HG03571 (cell line): ENCODE measurements around the gene BRIP1.

Experiments used
- ATAC-seq: cut with Tn5 transposase; IDR thresholded peaks from one replicate; pipeline ENCODE4 v1.9.1; 2021; ENCODE audit not compliant: unreplicated experiment

The BRIP1 gene

GRCh38 chr17:61764846-61765245 is 98.5 kb downstream of the BRIP1 start:
- no peak for ATAC-seq

GRCh38 chr17:61761827-61762226 is 101.5 kb downstream of the BRIP1 start:
- no peak for ATAC-seq

DNA sequence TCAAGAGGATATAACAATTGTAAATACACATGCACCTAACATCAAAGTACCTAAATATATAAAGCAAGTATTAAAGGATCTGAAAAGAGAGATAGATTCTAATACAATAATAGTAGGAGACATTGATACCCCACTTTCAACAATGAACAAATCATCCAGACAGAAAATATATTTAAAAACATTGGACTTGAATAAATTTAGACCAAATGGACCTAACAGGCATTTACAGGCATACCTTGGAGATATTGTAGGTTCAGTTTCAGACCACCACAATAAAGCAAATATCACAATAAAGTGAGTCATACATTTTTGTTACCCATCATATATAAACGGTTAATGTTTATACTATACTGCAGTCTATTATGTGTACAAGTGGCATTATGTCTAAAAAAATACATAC is 104.0 kb downstream of the BRIP1 start:
- ATAC-seq = no peak

DNA sequence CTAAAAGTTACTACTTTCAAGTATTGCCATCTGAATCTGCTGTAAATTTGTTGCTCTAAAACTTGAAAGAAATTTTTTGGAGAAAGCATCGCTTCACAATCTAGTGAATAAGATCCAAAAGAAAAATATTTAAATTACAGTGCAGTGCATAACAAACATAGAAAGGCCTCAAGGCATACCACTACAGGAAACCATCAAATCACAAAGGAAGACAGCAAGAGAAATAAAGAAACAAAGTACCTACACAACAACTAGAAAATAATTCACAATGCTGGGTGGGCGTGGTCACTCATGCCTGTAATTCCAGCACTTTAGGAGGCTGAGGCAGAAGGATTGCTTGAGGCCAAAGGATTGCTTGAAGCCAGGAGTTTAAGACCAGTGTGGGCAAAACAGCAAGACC is 104.9 kb downstream of the BRIP1 start:
- ATAC-seq = no peak

DNA sequence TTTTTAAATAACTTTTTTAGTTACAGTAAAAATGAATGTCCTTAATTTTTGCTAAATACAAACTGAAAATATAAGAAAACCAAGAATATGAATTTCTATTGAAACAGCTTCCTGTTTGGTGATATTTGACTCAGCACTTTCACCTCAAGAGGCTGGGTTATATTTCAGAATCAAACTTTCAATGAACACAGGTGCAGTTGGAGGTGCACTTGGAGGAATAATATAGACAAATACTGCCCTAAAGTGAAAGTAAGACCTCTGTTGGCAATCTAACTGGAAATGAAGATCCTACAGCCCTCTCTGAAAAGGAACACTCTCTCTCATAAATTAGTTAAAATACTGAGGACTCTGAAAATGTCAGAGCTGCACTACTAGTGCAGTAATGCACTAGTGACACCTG is 106.2 kb downstream of the BRIP1 start:
- ATAC-seq = peak; percentile 53

GRCh38 chr17:61756561-61756960 is 106.8 kb downstream of the BRIP1 start:
- no peak for ATAC-seq

DNA sequence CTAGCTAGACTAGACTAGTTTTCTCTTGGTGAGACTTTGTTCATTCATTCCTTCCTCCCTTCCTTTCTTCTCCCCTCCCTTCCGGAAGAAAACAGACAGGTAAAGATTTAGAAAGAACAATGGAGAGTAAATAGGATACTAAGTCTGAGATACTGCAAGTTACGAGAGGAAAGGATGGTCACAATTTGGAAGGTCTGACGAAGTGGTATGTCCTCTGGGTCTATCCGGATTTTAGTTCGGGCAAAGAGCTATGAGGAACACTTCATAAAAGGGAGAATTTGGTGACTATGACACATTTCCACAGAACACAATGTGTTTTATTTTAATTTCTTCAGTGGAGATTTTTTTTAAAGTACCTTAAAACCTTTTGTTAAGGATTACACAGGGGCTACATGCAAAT is 107.7 kb downstream of the BRIP1 start:
- ATAC-seq = no peak

- no peak for ATAC-seq
Measured at GRCh38 chr17:61755078-61755477, 108.2 kb downstream of the BRIP1 start.

DNA sequence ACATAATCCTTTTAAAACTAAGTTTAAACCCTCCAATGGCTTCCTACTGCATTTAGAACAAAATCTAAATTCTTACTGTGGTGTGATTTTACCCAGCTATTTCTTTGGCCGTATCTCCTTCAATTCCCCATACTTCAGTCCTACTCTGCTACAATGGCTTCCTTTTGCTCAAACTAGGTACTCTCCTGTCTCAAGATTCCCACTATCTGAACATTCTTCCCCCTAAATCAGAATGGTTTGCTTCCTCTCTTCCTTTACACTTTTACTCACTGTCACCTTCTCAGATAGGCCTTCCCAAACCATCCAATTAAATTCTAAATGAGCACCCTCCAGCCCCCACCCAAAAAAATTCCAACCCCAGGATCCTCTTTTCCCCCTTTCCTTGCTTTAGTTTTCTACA is 109.2 kb downstream of the BRIP1 start:
- no peak for ATAC-seq

- ATAC-seq = no peak
Measured at GRCh38 chr17:61753696-61754095, 109.6 kb downstream of the BRIP1 start.

- ATAC-seq = peak; percentile 95
Measured at GRCh38 chr17:61750656-61751055, 112.7 kb downstream of the BRIP1 start.

DNA sequence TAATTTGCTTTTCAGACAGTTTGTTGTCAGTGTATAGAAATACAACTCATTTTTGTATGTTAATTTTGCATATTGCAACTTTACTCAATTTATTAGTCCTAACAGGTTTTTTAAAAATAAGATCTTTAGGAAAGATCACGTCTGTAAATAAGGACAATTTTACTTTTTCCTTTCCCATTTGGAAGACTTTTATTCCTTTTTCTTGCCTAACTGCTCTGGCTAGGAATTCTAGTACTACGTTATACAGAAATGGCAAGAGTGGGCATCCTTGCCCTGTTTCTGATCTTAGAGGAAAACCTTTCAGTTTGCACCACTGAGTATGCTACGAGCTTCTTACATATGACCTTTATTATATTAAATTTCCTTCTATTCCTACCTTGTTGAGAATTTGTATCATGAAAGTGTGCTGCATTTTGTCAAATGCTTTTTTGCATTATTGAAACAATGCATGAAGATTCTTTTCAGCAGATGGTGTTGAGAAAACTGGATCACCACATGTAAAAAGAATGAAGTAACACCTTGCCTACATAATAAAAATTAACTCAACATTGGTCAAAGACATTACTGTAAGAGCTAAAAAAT is 113.4 kb downstream of the BRIP1 start:
- no peak for ATAC-seq

- no peak for ATAC-seq
Measured at GRCh38 chr17:61746248-61746985, 116.9 kb downstream of the BRIP1 start.

- no peak for ATAC-seq
Measured at GRCh38 chr17:61744804-61745203, 118.5 kb downstream of the BRIP1 start.

GRCh38 chr17:61744252-61744651 is 119.1 kb downstream of the BRIP1 start:
- no peak for ATAC-seq

- no peak for ATAC-seq
Measured at GRCh38 chr17:61743766-61744165, 119.6 kb downstream of the BRIP1 start.

GRCh38 chr17:61739002-61739401 is 124.3 kb downstream of the BRIP1 start:
- ATAC-seq = no peak

- no peak for ATAC-seq
Measured at GRCh38 chr17:61738249-61738648, 125.1 kb downstream of the BRIP1 start.

DNA sequence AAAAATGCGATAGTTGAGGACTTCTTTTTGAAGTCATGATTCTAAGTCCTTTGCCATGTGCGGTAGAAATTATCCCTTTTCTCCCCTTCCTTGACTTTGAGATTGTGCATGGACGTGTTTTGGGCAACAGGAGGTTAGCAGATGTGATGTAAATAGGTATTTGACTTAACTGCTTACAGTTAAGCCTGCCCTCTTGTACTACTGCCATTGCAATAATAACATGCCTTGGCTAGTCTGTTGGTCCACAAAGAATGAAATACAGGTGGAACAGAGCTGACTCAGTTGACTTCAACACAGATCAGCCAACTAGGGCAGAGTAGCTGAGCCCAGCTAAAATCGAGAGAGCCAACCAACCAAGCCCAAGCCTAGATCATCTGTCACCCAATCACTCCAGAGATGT is 125.5 kb downstream of the BRIP1 start:
- ATAC-seq = no peak

- ATAC-seq = no peak
Measured at GRCh38 chr17:61736438-61736837, 126.9 kb downstream of the BRIP1 start.

GRCh38 chr17:61735807-61736206 is 127.5 kb downstream of the BRIP1 start:
- ATAC-seq = no peak

- ATAC-seq = no peak
Measured at GRCh38 chr17:61734466-61734865, 128.9 kb downstream of the BRIP1 start.

DNA sequence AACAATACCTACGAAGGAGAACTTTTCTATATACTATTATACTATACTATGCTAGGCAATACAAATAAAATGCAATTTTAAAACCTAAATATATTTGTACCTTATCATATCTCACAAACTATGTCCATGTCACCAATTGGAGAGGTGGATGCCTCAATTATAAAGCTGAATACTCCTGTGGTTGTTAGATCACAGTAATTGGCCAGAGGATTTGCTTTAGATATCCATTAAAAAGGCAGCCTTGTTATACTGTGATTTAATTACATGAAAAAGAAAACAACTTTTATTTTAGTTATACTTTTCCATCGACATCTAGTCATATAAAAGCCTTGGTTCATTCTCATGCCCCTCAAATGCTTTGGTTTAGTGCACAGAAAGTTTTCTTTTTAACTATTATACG is 129.3 kb downstream of the BRIP1 start:
- ATAC-seq = no peak
